Activated T-cell treated with anti-CD3 and anti-CD28 coated beads, Interleukin-2, amount 50 U/mL, for 48 hours (primary cell): ENCODE measurements around the gene DUS3L.

Source experiments
- DNase-seq, 2 experiments: peaks; one replicate each; pipeline ENCODE4 v3.0.0-alpha.2; 2020

DUS3L gene

GRCh38 chr19:5790559-5791520 lies at the start of gene DUS3L:
DUS3L (minus strand) TSS chr19:5791163; CDS start chr19:5791141, 22 bp downstream.
- peak; percentile 97 to 99 for DNase-seq

- DNase-seq = no peak
Measured at GRCh38 chr19:5839065-5840017, 48.4 kb upstream of the DUS3L start, which contains the start of gene FUT6. FUT6 (minus strand) TSS chr19:5839702; CDS start chr19:5832567, 7,135 bp downstream.

- DNase-seq = no peak
Measured at GRCh38 chr19:5838353-5839064, 47.5 kb upstream of the DUS3L start.

- DNase-seq = no peak
Measured at GRCh38 chr19:5837761-5838352, 46.9 kb upstream of the DUS3L start.

GRCh38 chr19:5832527-5833216 lies 41.7 kb upstream of the DUS3L start:
- no peak for DNase-seq

- DNase-seq = no peak
Measured at GRCh38 chr19:5832061-5832460, 41.1 kb upstream of the DUS3L start.

- DNase-seq = no peak
Measured at GRCh38 chr19:5831159-5831558, 40.2 kb upstream of the DUS3L start.

- DNase-seq = no peak
Measured at GRCh38 chr19:5829567-5830310, 38.8 kb upstream of the DUS3L start.

- peak; percentile 69 to 71 for DNase-seq
Measured at GRCh38 chr19:5828661-5829566, 38.0 kb upstream of the DUS3L start.

GRCh38 chr19:5827891-5828660 lies 37.1 kb upstream of the DUS3L start:
- peak; percentile 99 to 100 for DNase-seq

- no peak for DNase-seq
Measured at GRCh38 chr19:5827342-5827890, 36.5 kb upstream of the DUS3L start.

GRCh38 chr19:5826531-5827341 lies 35.8 kb upstream of the DUS3L start:
- peak; percentile 36 to 37 for DNase-seq

- no peak for DNase-seq
Measured at GRCh38 chr19:5825178-5825577, 34.2 kb upstream of the DUS3L start.

GRCh38 chr19:5824751-5825150 lies 33.8 kb upstream of the DUS3L start:
- DNase-seq = no peak

GRCh38 chr19:5823579-5824281 lies 32.8 kb upstream of the DUS3L start:
- no peak for DNase-seq

GRCh38 chr19:5822181-5822844 lies 31.4 kb upstream of the DUS3L start:
- DNase-seq = no peak
